ENCODE data around the gene HPRT1.

DNA sequence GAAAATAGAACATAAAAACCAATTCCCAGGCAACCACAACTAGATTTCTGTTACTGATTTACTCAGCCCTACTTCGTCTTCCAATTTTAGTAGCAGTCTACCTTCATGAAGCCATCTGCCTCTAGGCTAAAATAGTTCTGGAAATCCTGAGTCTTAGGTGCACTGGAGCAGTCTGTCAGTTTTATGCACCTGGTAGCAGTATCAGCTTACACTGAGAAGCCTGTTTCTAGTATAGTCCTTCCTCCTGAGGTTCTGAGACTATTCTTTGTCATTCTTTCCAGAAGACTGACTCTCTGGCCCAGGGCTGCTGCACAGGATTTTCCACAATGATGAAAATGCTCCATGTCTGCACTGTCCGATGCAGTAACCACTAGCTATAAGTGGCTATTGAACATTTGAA, 16.9 kb upstream of the HPRT1 start:
- TF ChIP-seq EZH2 (IDR thresholded peaks at IDR 0.05; ENCODE audit: low read length, unreplicated experiment): no peak
- no peak for TF ChIP-seq CTCF (conservative IDR thresholded peaks at IDR 0.05; ENCODE audit: low read depth, low read length)

Data from PC-3 (cell line).